T-cell (primary cell): ENCODE measurements around the gene STX16. TPM values are rescaled to one million over a fixed set of nuclear protein-coding genes. Genes with fewer than 3 reads are reported as not detected.

Experiments
- ATAC-seq, 4 experiments: fragments of 200-7000 bp in 3 of 4; fragments of 150-1000 bp in 1 of 4; cut with Tn5 transposase; replicated peaks in 1 of 4; 1 replicate in 3 of 4; 2 replicates in 1 of 4; pipeline ENCODE4 v1.10.0; 2021; ENCODE audit warnings: moderate library complexity in 3 of 4, mild to moderate bottlenecking in 2 of 4, moderate number of reproducible peaks in 1 of 4
- CTCF ChIA-PET, 2 donors: fragments of 300-600 bp; sonication (Branson Sonifier 250); formaldehyde crosslinking; loops; one replicate each; lab custom pipeline; 2022; ENCODE audit warnings: antibody characterized with exemption in 2 of 2; lab: Charles Lee
- POLR2A ChIA-PET, 2 donors: fragments of 300-600 bp; sonication (Branson Sonifier 250); formaldehyde crosslinking; loops; one replicate each; lab custom pipeline; 2022; ENCODE audit warnings: antibody characterized with exemption in 2 of 2; lab: Charles Lee
- DNase-seq, 35 experiments: peaks; one replicate each; pipeline versions ENCODE4 v3.0.0 to v3.0.0-alpha.2; 2013 to 2023
- H3K27ac ChIP-seq: one replicate; pipeline ENCODE4 v1.5.1; 2013; ENCODE audit warnings: low read length
- H3K27me3 ChIP-seq, 2 experiments: replicated peaks in 1 of 2; 1 replicate in 1 of 2; 2 replicates in 1 of 2; pipeline versions ENCODE4 v1.6.1 to v1.7.0; 2013; ENCODE audit warnings: low read length in 1 of 2, mixed read lengths in 1 of 2; ENCODE audit not compliant: control insufficient read depth in 2 of 2, insufficient read depth in 2 of 2; ENCODE audit errors: extremely low read depth in 1 of 2
- H3K36me3 ChIP-seq, 2 donors: 1 replicate in 1 of 2; 2 replicates in 1 of 2; pipeline versions ENCODE4 v1.6.1 to v1.7.0; 2013; ENCODE audit warnings: low read length in 1 of 2; ENCODE audit not compliant: control insufficient read depth in 2 of 2, insufficient read depth in 1 of 2; ENCODE audit errors: extremely low read depth in 1 of 2
- H3K4me1 ChIP-seq, 2 experiments: 1 replicate in 1 of 2; 2 replicates in 1 of 2; pipeline versions ENCODE4 v1.6.1 to v1.7.0; 2013; ENCODE audit warnings: low read length in 2 of 2, mixed read lengths in 1 of 2; ENCODE audit not compliant: insufficient read depth in 2 of 2, control insufficient read depth in 1 of 2; ENCODE audit errors: extremely low read depth in 1 of 2
- H3K4me3 ChIP-seq, 2 donors: 1 replicate in 1 of 2; 2 replicates in 1 of 2; pipeline versions ENCODE4 v1.5.1 to v1.7.0; 2013; ENCODE audit warnings: mild to moderate bottlenecking in 2 of 2, low read length in 1 of 2, moderate library complexity in 1 of 2; ENCODE audit not compliant: control insufficient read depth in 1 of 2; ENCODE audit errors: extremely low read depth in 1 of 2
- H3K9me3 ChIP-seq: 2 replicates; pipeline ENCODE4 v1.7.0; 2013
- H3K27ac Mint-ChIP-seq, 2 donors: one replicate each; pipeline ENCODE4 v1.8.0; 2020 to 2021; ENCODE audit warnings: mild to moderate bottlenecking in 2 of 2, mixed read lengths in 2 of 2
- H3K27me3 Mint-ChIP-seq, 2 donors: one replicate each; pipeline ENCODE4 v1.8.0; 2021 to 2022; ENCODE audit warnings: mixed read lengths in 2 of 2
- H3K36me3 Mint-ChIP-seq: one replicate; pipeline ENCODE4 v1.8.0; 2021; ENCODE audit warnings: mixed read lengths
- H3K4me1 Mint-ChIP-seq, 3 donors: one replicate each; pipeline ENCODE4 v1.8.0; 2020 to 2022; ENCODE audit warnings: mixed read lengths in 3 of 3, mild to moderate bottlenecking in 1 of 3
- H3K4me3 Mint-ChIP-seq, 3 donors: one replicate each; pipeline ENCODE4 v1.8.0; 2020 to 2022; ENCODE audit warnings: mild to moderate bottlenecking in 3 of 3, mixed read lengths in 3 of 3, moderate library complexity in 3 of 3
- H3K9me3 Mint-ChIP-seq, 3 donors: one replicate each; pipeline ENCODE4 v1.8.0; 2020 to 2022; ENCODE audit warnings: mixed read lengths in 3 of 3
- WGBS: methylation state at CpG from one replicate; pipeline ENCODE4 v1.1.5; 2013; ENCODE audit warnings: missing lambda C conversion rate; ENCODE audit not compliant: insufficient coverage; 5-methylcytosine and 5-hydroxymethylcytosine counted together
- total RNA-seq, 35 experiments: library from RNA in 6 of 35; stranded (reverse) in 6 of 35; fragments of 120-200 nt in 1 of 35; gene quantifications; one replicate each; pipeline versions ENCODE4 v1.2.1 to v1.2.4 and lab custom pipeline; 2013 to 2026

STX16 gene
- total RNA-seq, 5 donors from 2014 or later (not counting 1 experiment from before 2014, with no cell fraction given), result 154 to 213 (median 178) TPM

- POLR2A ChIA-PET, result interaction anchor here in 1 of 2 donors (0.7 kb wide), 1 partner anchor 85 kb away, joined by 3 read pairs; no protein-coding TSS in a partner anchor
- Mint-ChIP-seq H3K36me3 (no peaks in the 10 kb centered on the region), H3K4me1 (no peaks in the 10 kb centered on the region), H3K27ac (no peak overlapping the region), H3K4me3 (no peak overlapping the region), H3K27me3 (peaks cover 0 to 7% of the 10 kb centered on the region in 2 donors), H3K9me3 (no peaks in the 10 kb centered on the region)
- Histone ChIP-seq H3K27me3 (peaks cover 0 to 35% of the 10 kb centered on the region in 2 experiments), H3K36me3 (no peaks in the 10 kb centered on the region), H3K9me3 (no peaks in the 10 kb centered on the region), H3K27ac (no peak overlapping the region), H3K4me1 (no peaks in the 10 kb centered on the region), H3K4me3 (no peak overlapping the region)
- CTCF ChIA-PET, result interaction anchor here in 1 of 2 donors (0.7 kb wide), 1 partner anchor 1106 kb away, joined by 5 read pairs; no protein-coding TSS in a partner anchor
- 71% methylated on average over 11 of the region's 14 CpGs for WGBS
- DNase-seq (no peak), ATAC-seq (no peak)
These were observed 38.9 kb upstream of the STX16 start for GRCh38 chr20:58612121-58612691.

GRCh38 chr20:58613061-58613854 is 37.8 kb upstream of the STX16 start:
- no peak overlapping the region for H3K27ac Mint-ChIP-seq
- H3K27me3 Mint-ChIP-seq, result peaks cover under 1 to 4% of the 10 kb centered on the region in 2 donors
- H3K9me3 Mint-ChIP-seq, result no peaks in the 10 kb centered on the region
- Histone ChIP-seq H3K36me3 (no peaks in the 10 kb centered on the region), H3K27ac (no peak overlapping the region), H3K4me3 (no peak overlapping the region), H3K4me1 (no peaks in the 10 kb centered on the region), H3K27me3 (peaks cover 0 to 33% of the 10 kb centered on the region in 2 experiments), H3K9me3 (no peaks in the 10 kb centered on the region)
- DNase-seq, result no peak
- WGBS, result 89% methylated on average over 14 of the region's 17 CpGs
- H3K4me1 Mint-ChIP-seq, result no peaks in the 10 kb centered on the region
- CTCF ChIA-PET, result interaction anchor here in 1 of 2 donors (0.7 kb wide), 1 partner anchor 257 kb away, joined by 5 read pairs; no protein-coding TSS in a partner anchor
- H3K36me3 Mint-ChIP-seq, result no peaks in the 10 kb centered on the region
- no peak overlapping the region for H3K4me3 Mint-ChIP-seq
- POLR2A ChIA-PET, result no interaction called here
- no peak for ATAC-seq

- Histone ChIP-seq H3K9me3 (no peaks in the 10 kb centered on the region), H3K4me1 (no peaks in the 10 kb centered on the region), H3K4me3 (no peak overlapping the region), H3K36me3 (no peaks in the 10 kb centered on the region), H3K27ac (no peak overlapping the region), H3K27me3 (peaks cover 0 to 33% of the 10 kb centered on the region in 2 experiments)
- peaks cover 6 to 10% of the 10 kb centered on the region in 2 donors for H3K27me3 Mint-ChIP-seq
- ATAC-seq (no peak), DNase-seq (no peak)
- H3K9me3 Mint-ChIP-seq, result no peaks in the 10 kb centered on the region
- no peaks in the 10 kb centered on the region for H3K36me3 Mint-ChIP-seq
- H3K27ac Mint-ChIP-seq, result no peak overlapping the region
- WGBS, result 89% methylated on average over 13 of the region's 14 CpGs
- ChIA-PET CTCF (interaction anchor here in 1 of 2 donors (0.6 kb wide), 1 partner anchor 291 kb away, joined by 5 read pairs; no protein-coding TSS in a partner anchor), POLR2A (no interaction called here)
- H3K4me3 Mint-ChIP-seq, result no peak overlapping the region
- no peaks in the 10 kb centered on the region for H3K4me1 Mint-ChIP-seq
These were observed 36.7 kb upstream of the STX16 start for GRCh38 chr20:58614366-58614765.

GRCh38 chr20:58614984-58615760 is 35.9 kb upstream of the STX16 start:
- Histone ChIP-seq H3K9me3 (no peaks in the 10 kb centered on the region), H3K4me1 (no peaks in the 10 kb centered on the region), H3K4me3 (no peak overlapping the region), H3K27me3 (peaks cover 0 to 39% of the 10 kb centered on the region in 2 experiments), H3K36me3 (no peaks in the 10 kb centered on the region), H3K27ac (no peak overlapping the region)
- ATAC-seq (no peak), DNase-seq (no peak)
- Mint-ChIP-seq H3K4me1 (no peaks in the 10 kb centered on the region), H3K27ac (no peak overlapping the region), H3K36me3 (no peaks in the 10 kb centered on the region), H3K4me3 (no peak overlapping the region), H3K27me3 (peaks cover 11 to 14% of the 10 kb centered on the region in 2 donors), H3K9me3 (no peaks in the 10 kb centered on the region)
- CTCF ChIA-PET, result interaction anchor here in 1 of 2 donors (0.6 kb wide), 1 partner anchor 292 kb away, joined by 5 read pairs; no protein-coding TSS in a partner anchor
- POLR2A ChIA-PET, result no interaction called here
- WGBS, result 87% methylated on average over 19 of the region's 22 CpGs

GRCh38 chr20:58616411-58616810 is 34.7 kb upstream of the STX16 start:
- H3K36me3 Mint-ChIP-seq, result no peaks in the 10 kb centered on the region
- peaks cover 0 to 44% of the 10 kb centered on the region in 2 experiments for H3K27me3 ChIP-seq
- ChIA-PET CTCF (no interaction called here), POLR2A (no interaction called here)
- peaks cover 11 to 17% of the 10 kb centered on the region in 2 donors for H3K27me3 Mint-ChIP-seq
- ATAC-seq (no peak), DNase-seq (no peak)
- no peak overlapping the region for H3K4me3 Mint-ChIP-seq
- H3K9me3 ChIP-seq, result no peaks in the 10 kb centered on the region
- no peaks in the 10 kb centered on the region for H3K4me1 Mint-ChIP-seq
- no peak overlapping the region for H3K4me3 ChIP-seq
- H3K9me3 Mint-ChIP-seq, result no peaks in the 10 kb centered on the region
- no peaks in the 10 kb centered on the region for H3K36me3 ChIP-seq
- WGBS, result 82% methylated on average over 4 of the region's 7 CpGs
- no peaks in the 10 kb centered on the region for H3K4me1 ChIP-seq
- H3K27ac ChIP-seq, result no peak overlapping the region
- no peak overlapping the region for H3K27ac Mint-ChIP-seq

GRCh38 chr20:58617158-58617557 is 33.9 kb upstream of the STX16 start:
- DNase-seq (no peak), ATAC-seq (no peak)
- WGBS, result 82% methylated on average over 2 of the region's 5 CpGs
- H3K9me3 Mint-ChIP-seq, result no peaks in the 10 kb centered on the region
- H3K27me3 ChIP-seq, result peaks cover 0 to 44% of the 10 kb centered on the region in 2 experiments
- no peaks in the 10 kb centered on the region for H3K9me3 ChIP-seq
- no peak overlapping the region for H3K27ac Mint-ChIP-seq
- peaks cover 11 to 17% of the 10 kb centered on the region in 2 donors for H3K27me3 Mint-ChIP-seq
- no peaks in the 10 kb centered on the region for H3K36me3 ChIP-seq
- CTCF ChIA-PET, result interaction anchor here in 1 of 2 donors (0.5 kb wide), 1 partner anchor 228 kb away, joined by 4 read pairs; no protein-coding TSS in a partner anchor
- no peak overlapping the region for H3K4me3 Mint-ChIP-seq
- no peak overlapping the region for H3K27ac ChIP-seq
- H3K4me1 Mint-ChIP-seq, result no peaks in the 10 kb centered on the region
- POLR2A ChIA-PET, result no interaction called here
- no peak overlapping the region for H3K4me3 ChIP-seq
- no peaks in the 10 kb centered on the region for H3K36me3 Mint-ChIP-seq
- no peaks in the 10 kb centered on the region for H3K4me1 ChIP-seq
